A172 (cell line): ENCODE measurements around the gene PLCB1. TPM values are rescaled to one million over a fixed set of nuclear protein-coding genes. Genes with fewer than 3 reads are reported as not detected.

Experiments used
- DNase-seq: peaks from one replicate; pipeline ENCODE4 v3.0.0-alpha.2; 2015; ENCODE audit warnings: low spot score
- total RNA-seq: library from RNA; depleted of rRNA; stranded (reverse); fragments of >200 nt; shearing (Covaris generic); gene quantifications from 2 replicates; pipeline ENCODE4 v1.2.3, GENCODE V29; 2014

PLCB1 gene
- total RNA-seq, 1 experiment from 2014 or later: 0.43 TPM

- no peak for DNase-seq
Observed at GRCh38 chr20:8212286-8212685, 80.2 kb downstream of the PLCB1 start.

GRCh38 chr20:8213270-8213669, 81.2 kb downstream of the PLCB1 start:
- no peak for DNase-seq

GRCh38 chr20:8213831-8214587, 81.9 kb downstream of the PLCB1 start:
- no peak for DNase-seq

GRCh38 chr20:8215361-8215781, 83.3 kb downstream of the PLCB1 start:
- no peak for DNase-seq

GRCh38 chr20:8216375-8217200, 84.5 kb downstream of the PLCB1 start:
- DNase-seq: no peak

GRCh38 chr20:8218861-8219260, 86.8 kb downstream of the PLCB1 start:
- no peak for DNase-seq

GRCh38 chr20:8219403-8219802, 87.3 kb downstream of the PLCB1 start:
- DNase-seq: no peak

- DNase-seq: no peak
Observed at GRCh38 chr20:8220716-8221115, 88.7 kb downstream of the PLCB1 start.

GRCh38 chr20:8221887-8222419, 89.9 kb downstream of the PLCB1 start:
- DNase-seq: no peak

GRCh38 chr20:8223091-8223870, 91.2 kb downstream of the PLCB1 start:
- DNase-seq: no peak

GRCh38 chr20:8225658-8226057, 93.6 kb downstream of the PLCB1 start:
- DNase-seq: no peak

GRCh38 chr20:8226106-8226505, 94.0 kb downstream of the PLCB1 start:
- no peak for DNase-seq

GRCh38 chr20:8227293-8227692, 95.2 kb downstream of the PLCB1 start:
- DNase-seq: no peak

GRCh38 chr20:8228315-8228714, 96.2 kb downstream of the PLCB1 start:
- DNase-seq: no peak

- no peak for DNase-seq
Observed at GRCh38 chr20:8229090-8229489, 97.0 kb downstream of the PLCB1 start.

GRCh38 chr20:8231038-8231437, 99.0 kb downstream of the PLCB1 start:
- DNase-seq: no peak

GRCh38 chr20:8232332-8232731, 100.3 kb downstream of the PLCB1 start:
- DNase-seq: no peak

- no peak for DNase-seq
Observed at GRCh38 chr20:8234580-8234979, 102.5 kb downstream of the PLCB1 start.

GRCh38 chr20:8242066-8242465, 110.0 kb downstream of the PLCB1 start:
- DNase-seq: no peak

- DNase-seq: no peak
Observed at GRCh38 chr20:8242827-8243724, 111.0 kb downstream of the PLCB1 start.

GRCh38 chr20:8244637-8245036, 112.6 kb downstream of the PLCB1 start:
- no peak for DNase-seq
